ENCODE measurements around the gene TMPRSS3. TPM values are rescaled to one million over a fixed set of nuclear protein-coding genes. Genes with fewer than 3 reads are reported as not detected.

The TMPRSS3 gene
- total RNA-seq, 6 experiments from 2014 or later = 0.22 to 0.97 (median 0.71) TPM

DNA sequence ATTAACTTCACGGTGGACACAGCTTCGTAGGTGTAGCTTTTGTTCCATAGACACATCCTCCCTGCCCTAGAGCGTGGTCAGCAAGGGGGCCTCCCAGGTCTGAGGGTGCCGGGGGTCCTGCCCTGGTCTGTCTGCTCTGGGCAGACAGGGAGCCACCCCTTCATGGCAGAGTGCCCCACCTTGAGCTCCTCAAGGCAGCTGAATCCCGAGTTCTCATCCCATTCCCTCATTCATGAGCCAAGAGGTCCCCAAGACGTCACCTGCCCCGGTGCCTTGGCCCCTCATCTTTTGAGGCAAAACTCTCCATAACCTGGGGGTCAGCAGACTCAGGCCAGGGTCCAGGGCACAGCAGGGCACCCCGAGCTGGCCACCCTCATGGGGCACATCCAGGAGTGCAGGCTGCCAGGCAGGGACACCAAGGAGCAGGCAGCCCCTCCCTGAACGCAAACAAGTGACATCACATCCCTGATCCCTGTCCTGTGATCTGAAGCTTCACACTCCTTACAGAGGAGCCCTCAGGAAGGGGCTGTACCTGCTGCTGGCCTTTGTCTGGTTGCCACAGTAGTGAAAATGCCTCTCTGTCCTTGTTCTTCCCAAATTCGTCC, 31.1 kb upstream of the TMPRSS3 start:
- Histone ChIP-seq H3K36me3 (no peaks in the 10 kb centered on the region), H3K27me3 (no peaks in the 10 kb centered on the region), H3K4me1 (no peaks in the 10 kb centered on the region), H3K27ac (no peak overlapping the region), H3K4me3 (no peak overlapping the region), H3K9me3 (no peaks in the 10 kb centered on the region)
- TF ChIP-seq, protein P1, sequence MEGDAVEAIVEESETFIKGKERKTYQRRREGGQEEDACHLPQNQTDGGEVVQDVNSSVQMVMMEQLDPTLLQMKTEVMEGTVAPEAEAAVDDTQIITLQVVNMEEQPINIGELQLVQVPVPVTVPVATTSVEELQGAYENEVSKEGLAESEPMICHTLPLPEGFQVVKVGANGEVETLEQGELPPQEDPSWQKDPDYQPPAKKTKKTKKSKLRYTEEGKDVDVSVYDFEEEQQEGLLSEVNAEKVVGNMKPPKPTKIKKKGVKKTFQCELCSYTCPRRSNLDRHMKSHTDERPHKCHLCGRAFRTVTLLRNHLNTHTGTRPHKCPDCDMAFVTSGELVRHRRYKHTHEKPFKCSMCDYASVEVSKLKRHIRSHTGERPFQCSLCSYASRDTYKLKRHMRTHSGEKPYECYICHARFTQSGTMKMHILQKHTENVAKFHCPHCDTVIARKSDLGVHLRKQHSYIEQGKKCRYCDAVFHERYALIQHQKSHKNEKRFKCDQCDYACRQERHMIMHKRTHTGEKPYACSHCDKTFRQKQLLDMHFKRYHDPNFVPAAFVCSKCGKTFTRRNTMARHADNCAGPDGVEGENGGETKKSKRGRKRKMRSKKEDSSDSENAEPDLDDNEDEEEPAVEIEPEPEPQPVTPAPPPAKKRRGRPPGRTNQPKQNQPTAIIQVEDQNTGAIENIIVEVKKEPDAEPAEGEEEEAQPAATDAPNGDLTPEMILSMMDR (IDR thresholded peaks at IDR 0.05) = no peak
- TF ChIP-seq POLR2A (IDR thresholded peaks at IDR 0.05) = no peak
- DNase-seq (no peak), ATAC-seq (no peak)
- intact Hi-C loops (cut with DNase I) = no loop called here
- WGBS (ENCODE audit: insufficient coverage, low coverage, low lambda C conversion rate, missing lambda C conversion rate) = 68% methylated on average over 6 of the region's 10 CpGs

DNA sequence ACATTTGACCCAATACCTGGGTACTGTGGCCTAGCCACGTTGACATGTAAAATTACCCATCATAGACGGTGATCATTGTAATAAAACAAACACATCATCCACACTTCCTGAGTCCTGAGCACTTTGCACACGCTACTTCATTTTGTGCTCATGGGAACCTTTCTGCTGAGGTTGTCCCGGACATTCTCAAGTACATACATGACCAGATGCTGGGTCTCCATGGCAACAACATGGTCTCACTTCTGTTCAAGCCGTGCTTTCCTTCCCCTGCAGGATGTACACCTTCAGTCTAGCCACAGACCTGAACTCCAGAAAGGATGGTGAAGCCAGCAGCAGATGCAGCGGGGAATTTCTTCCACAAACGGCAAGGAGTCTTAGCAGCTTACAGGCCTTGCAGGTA, 30.6 kb upstream of the TMPRSS3 start:
- Histone ChIP-seq H3K4me3 (no peak overlapping the region), H3K36me3 (no peaks in the 10 kb centered on the region), H3K9me3 (no peaks in the 10 kb centered on the region), H3K27ac (no peak overlapping the region), H3K27me3 (no peaks in the 10 kb centered on the region), H3K4me1 (no peaks in the 10 kb centered on the region)
- intact Hi-C loops (cut with DNase I) = no loop called here
- 65% methylated on average over 5 of the region's 7 CpGs for WGBS (ENCODE audit: insufficient coverage, low coverage, low lambda C conversion rate, missing lambda C conversion rate)
- no peak for DNase-seq
- TF ChIP-seq POLR2A (IDR thresholded peaks at IDR 0.05) = no peak
- TF ChIP-seq, protein P1 (IDR thresholded peaks at IDR 0.05) = no peak
- no peak for ATAC-seq

DNA sequence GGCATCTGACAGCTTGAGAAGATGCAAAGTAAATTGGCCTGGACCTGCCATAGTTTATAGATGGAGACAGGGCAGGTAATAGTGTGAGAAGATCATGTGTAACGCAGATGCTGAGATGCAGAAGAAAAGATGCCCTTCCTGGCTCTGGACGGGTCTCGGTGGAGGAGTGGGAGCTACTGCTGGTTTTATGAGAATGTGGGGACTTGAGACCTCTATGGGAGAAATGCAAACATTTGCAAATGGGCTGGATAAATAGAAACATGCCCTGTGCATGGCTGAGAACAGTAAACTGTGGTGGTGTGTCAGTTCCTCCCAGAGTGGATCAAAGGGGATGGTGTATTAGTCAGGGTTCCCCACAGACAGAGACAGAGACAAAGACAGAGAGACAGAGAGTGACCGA, 29.7 kb upstream of the TMPRSS3 start:
- Histone ChIP-seq H3K4me3 (no peak overlapping the region), H3K9me3 (no peaks in the 10 kb centered on the region), H3K4me1 (no peaks in the 10 kb centered on the region), H3K36me3 (no peaks in the 10 kb centered on the region), H3K27me3 (no peaks in the 10 kb centered on the region), H3K27ac (no peak overlapping the region)
- ATAC-seq (no peak), DNase-seq (no peak)
- WGBS (ENCODE audit: insufficient coverage, low coverage, low lambda C conversion rate, missing lambda C conversion rate) = 29% methylated on average over 3 of the region's 4 CpGs
- intact Hi-C loops (cut with DNase I) = no loop called here
- no peak for TF ChIP-seq POLR2A (IDR thresholded peaks at IDR 0.05)
- TF ChIP-seq, protein P1 (IDR thresholded peaks at IDR 0.05) = no peak

DNA sequence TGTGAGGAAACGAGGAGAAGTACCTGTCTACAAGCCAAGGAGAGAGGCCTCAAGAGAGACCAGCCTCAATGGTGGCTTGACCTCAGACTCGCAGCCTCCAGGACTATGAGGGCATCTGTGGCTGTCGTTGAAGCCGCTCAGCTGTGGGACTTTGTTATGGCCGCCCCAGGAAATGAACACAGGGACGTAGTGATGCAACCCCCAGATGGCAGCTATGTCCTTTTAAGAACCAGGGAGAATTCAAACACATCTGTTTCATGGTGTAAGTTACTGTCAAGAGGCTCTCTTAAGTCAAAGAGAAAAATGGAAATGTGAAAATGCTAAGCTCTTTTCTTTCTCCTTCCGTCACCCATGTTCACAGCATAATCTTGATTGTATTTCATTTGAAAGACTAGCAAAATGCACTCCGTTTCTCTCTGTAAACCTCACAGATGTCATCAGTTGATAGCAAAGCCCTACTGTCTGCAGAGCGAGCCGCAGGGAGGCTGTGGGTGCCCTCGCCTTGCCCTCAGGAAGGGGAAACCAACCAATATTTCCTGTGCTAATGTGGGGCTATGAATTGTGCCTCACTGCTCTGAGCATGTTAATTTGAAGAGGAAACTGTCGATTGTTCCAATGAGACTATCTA, 29.2 kb upstream of the TMPRSS3 start:
- H3K4me1 ChIP-seq = no peaks in the 10 kb centered on the region
- DNase-seq = no peak
- no peaks in the 10 kb centered on the region for H3K36me3 ChIP-seq
- no peaks in the 10 kb centered on the region for H3K9me3 ChIP-seq
- TF ChIP-seq POLR2A (IDR thresholded peaks at IDR 0.05) = no peak
- TF ChIP-seq, protein P1 (IDR thresholded peaks at IDR 0.05) = no peak
- peak; percentile 25 to 64 (median 48) for ATAC-seq
- H3K27ac ChIP-seq = no peak overlapping the region
- 42% methylated on average over 10 of the region's 12 CpGs for WGBS (ENCODE audit: insufficient coverage, low coverage, low lambda C conversion rate, missing lambda C conversion rate)
- no peak overlapping the region for H3K4me3 ChIP-seq
- intact Hi-C loops (cut with DNase I) = no loop called here
- no peaks in the 10 kb centered on the region for H3K27me3 ChIP-seq
